ENCODE measurements around the gene SCARB1.

Gene SCARB1

GRCh38 chr12:124848621-124849380 lies 14.9 kb downstream of the SCARB1 start:
- no peak for DNase-seq
- in situ Hi-C loops (cut with MboI; ENCODE audit: low pct_unique_long_range_greater_than_20kb, low sequenced_read_pairs) = no loop called here

GRCh38 chr12:124847113-124848074 lies 16.3 kb downstream of the SCARB1 start:
- in situ Hi-C loops (cut with MboI; ENCODE audit: low pct_unique_long_range_greater_than_20kb, low sequenced_read_pairs) = no loop called here
- DNase-seq = no peak

DNA sequence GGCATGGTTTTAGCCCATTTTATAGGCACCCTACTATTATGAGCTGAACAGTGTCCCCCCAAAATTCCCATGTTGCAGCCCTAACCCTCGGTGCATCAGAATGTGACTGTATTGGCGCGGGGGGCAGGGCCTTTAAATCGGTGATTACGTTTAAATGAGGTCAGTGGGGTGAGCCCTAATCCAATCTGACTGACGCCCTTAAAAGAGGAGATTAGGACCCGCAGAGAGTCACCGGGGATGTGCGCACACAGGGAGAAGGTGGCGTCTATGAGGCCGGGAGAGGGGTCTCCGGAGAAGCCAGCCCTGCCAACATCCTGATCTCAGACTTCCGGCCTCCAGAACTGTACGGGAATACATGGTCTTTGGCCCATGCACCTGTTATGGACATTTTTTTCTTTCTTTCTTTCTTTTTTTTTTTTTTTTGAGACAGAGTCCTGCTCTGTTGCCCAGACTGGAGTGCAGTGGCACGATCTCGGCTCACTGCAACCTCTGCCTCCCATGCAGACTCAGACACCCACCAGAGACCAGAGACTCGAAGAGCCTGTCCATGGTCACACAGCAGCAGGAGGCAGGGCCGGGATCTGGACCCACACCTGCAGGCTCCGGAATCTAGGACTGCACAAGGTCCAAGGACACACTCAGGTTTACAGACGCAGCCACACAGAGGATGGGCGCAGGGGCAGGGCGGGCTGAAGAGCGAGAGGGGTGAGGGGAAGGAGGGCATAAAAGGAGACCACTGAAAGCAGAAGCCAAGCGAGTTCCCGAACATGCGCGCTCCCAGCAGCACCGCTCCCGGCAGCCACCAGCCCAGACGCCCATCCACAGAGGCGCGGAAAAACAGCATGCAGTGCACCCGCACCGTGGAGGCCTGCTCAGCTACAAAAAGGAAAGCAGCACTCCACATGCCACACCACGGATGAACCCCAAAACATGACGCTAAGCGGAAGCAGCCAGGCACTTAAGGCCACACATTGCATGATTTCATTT lies 19.0 kb downstream of the SCARB1 start:
- in situ Hi-C loops (cut with MboI; ENCODE audit: low pct_unique_long_range_greater_than_20kb, low sequenced_read_pairs) = no loop called here
- DNase-seq = no peak

GRCh38 chr12:124842800-124843510 lies 20.7 kb downstream of the SCARB1 start:
- in situ Hi-C loops (cut with MboI; ENCODE audit: low pct_unique_long_range_greater_than_20kb, low sequenced_read_pairs) = no loop called here
- DNase-seq = no peak

DNA sequence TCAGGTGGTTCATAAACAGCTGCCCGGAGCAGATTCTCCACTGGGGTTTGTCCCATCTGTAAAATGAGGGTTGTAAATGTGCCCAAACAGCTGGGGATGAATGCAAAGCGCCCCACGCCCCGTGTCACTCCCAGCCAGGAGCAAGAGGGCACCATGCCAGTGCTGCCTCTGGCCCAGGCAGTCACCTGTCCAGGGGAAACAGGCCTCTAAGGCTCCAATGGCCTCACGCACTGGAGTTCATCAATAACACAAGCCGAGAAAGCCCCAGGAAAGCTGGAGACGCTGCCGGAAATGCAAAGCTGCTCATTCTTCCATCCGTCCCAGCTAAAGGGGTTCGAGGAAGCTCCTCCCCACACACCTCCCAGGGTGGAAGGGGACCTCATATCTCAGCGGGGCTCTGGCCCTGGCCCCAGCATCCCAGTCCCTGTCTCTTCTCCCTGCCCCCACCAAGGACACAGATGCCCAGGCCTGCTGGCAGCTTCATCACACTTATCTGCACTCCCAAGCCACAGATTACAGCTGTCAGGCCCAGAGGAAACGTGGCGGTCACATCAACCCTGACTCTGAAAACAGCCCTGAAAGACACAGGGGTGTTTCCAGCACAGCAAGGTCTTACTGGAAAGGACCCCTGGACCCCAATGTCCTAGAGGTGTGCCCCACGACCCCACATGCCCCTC lies 21.5 kb downstream of the SCARB1 start:
- in situ Hi-C loops (cut with MboI; ENCODE audit: low pct_unique_long_range_greater_than_20kb, low sequenced_read_pairs) = no loop called here
- no peak for DNase-seq

- in situ Hi-C loops (cut with MboI; ENCODE audit: low pct_unique_long_range_greater_than_20kb, low sequenced_read_pairs) = no loop called here
- DNase-seq = no peak
Measured at GRCh38 chr12:124841558-124841945, 22.1 kb downstream of the SCARB1 start.

DNA sequence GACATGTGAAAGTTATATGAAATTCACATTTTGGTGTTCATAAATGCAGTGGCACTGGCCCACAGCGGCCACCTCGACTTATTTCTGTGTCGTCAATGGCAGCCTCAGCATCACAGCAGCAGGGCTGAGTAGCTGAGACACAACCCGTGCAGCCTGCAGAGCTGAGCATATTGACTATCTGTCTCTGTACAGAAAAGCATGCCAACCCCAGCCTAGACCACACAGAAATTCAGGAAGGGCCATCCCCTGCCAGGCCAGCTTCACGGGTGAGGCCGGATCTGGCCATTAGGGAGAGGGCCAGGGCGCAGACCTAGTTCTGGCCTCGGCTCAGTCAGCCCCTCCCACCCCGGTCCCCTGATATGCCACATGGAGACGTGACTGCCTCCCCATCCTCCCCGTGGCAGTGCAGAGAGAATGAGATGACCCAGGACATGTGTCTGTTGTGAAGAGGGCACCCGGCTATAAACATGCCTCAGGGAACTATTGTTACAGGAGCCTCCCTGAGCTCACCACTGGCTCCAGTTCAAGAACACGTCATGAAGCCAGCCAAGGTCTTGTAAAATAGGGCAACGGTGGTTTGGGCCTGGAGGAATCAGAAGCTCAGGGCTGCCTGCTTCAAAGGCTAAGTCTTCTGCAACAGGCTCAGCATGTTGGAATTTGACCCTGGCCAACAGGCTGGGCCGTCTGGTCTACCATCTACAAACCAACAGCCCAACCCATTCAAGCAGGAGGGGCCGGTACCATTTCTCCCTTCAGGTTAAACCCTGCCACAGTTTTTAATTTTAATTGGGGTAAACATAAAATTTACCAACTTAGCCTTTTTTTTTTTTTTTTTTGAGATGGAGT lies 25.5 kb downstream of the SCARB1 start:
- in situ Hi-C loops (cut with MboI; ENCODE audit: low pct_unique_long_range_greater_than_20kb, low sequenced_read_pairs) = no loop called here
- no peak for DNase-seq

- DNase-seq = no peak
- in situ Hi-C loops (cut with MboI; ENCODE audit: low pct_unique_long_range_greater_than_20kb, low sequenced_read_pairs) = no loop called here
Measured at GRCh38 chr12:124837249-124837897, 26.3 kb downstream of the SCARB1 start.

DNA sequence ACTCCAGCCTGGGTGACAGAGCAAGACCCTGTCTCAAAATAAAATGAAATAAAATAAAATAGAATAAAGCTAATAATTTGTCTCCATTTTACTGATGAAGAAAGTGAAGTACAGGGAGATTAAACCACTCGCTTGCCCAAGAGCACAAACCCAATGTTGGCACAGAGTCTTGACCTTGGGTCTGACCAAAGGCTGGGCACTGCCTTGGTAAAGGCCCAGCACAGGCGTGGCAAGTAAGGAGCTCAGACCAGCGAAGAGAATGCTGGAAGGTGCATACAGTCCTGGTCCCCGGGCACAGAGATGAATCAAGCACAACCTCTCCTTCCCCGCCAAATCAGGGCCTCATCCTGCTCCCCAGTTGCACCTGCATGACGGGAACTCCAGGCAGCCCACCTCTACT lies 26.9 kb downstream of the SCARB1 start:
- in situ Hi-C loops (cut with MboI; ENCODE audit: low pct_unique_long_range_greater_than_20kb, low sequenced_read_pairs) = no loop called here
- no peak for DNase-seq

DNA sequence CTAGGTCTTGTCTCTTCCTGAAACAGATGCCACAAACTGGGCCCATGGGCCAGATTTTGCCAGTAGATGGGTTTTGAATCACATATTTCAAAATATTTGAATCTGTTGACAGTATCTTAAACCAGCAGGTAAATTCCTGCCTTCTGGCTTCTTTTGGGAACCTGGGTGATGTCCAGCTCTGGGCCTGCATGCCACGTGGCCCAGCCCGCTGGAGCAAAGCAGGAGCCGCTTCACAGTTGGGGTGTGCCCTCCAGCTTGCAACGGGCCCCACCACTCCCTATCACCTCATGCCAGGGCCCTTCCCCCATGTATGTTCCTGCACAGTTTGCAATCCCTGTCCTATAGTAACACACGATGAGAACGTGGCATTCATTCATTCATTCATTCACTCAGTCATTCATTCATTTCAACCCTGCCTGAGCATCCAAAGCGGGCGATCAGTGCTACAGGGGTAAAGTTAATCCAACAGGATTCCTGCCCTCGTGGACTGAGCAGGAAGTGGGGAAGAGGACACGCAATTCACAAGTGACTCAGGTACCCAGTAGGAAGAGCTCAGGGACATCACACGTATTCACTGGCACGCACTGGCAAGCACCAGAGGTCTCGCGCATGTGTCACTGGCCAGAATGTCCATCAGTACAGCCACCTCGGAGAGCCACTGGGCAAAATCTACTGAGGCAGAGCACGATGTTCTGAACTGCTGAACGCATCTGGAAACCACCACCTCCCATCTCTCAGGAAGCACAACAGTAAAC lies 27.8 kb downstream of the SCARB1 start:
- DNase-seq = no peak
- in situ Hi-C loops (cut with MboI; ENCODE audit: low pct_unique_long_range_greater_than_20kb, low sequenced_read_pairs) = no loop called here

DNA sequence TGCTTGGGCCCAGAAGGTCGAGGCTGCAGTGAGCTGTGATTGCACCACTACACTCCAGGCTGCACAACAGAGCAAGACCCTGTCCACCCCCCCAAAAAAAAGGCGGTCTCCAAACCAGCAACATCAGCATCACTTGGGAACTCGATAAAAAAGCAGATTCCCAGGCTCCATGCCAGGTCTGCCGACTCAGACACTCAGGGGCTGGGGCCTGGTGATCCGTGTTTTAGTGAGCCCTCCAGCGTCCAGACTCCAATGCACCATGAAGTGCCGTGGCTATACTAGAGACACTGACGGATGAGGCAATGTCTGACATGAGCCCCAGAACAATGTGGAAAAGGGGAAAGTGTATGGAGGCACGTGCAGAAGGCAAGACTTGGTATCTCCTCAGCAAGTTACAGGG lies 28.8 kb downstream of the SCARB1 start:
- in situ Hi-C loops (cut with MboI; ENCODE audit: low pct_unique_long_range_greater_than_20kb, low sequenced_read_pairs) = no loop called here
- DNase-seq = no peak

DNA sequence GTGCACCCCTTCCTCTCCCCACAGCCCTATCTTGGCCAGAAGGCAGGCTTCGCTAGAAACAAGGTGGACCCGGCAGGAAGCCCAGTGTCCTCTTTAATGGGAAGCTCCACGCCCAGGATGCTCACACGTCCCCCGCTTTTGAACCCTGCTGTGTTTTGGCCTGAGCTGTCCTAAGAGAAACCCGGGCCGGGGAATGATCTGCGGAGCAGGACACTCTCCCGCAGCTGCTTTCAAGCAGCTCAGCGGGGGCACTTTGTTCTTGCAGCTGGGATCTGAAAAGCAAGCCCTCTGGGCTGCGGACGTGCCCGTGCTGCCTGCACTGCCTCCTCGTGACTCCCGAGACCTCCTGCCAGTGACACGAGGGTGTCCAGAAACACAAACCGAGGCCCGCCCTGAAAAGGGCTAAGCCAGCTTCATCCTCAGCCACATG lies 30.0 kb downstream of the SCARB1 start:
- in situ Hi-C loops (cut with MboI; ENCODE audit: low pct_unique_long_range_greater_than_20kb, low sequenced_read_pairs) = no loop called here

DNA sequence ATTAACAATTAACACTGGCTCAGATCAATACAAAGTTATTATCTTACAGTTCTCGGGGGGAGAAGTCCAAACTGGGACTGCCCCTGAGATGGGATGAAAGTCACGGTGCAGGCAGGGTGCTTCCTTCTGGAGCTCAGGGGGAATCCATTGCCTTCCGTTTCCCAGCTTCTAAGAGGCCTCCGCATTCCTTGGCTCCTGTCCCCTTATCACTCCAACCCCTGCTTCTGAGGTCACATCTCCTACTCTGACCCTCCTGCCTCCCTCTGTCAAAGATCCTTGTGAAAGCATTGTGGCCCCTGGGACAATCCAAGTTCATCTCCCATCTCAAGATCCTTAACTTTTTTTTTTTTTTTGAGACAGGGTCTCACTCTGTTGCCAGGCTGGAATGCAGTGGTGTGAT lies 30.8 kb downstream of the SCARB1 start:
- in situ Hi-C loops (cut with MboI; ENCODE audit: low pct_unique_long_range_greater_than_20kb, low sequenced_read_pairs) = no loop called here

More for the DNA sequence above, 30.0 kb downstream of the SCARB1 start:
- no peak for DNase-seq

DNA sequence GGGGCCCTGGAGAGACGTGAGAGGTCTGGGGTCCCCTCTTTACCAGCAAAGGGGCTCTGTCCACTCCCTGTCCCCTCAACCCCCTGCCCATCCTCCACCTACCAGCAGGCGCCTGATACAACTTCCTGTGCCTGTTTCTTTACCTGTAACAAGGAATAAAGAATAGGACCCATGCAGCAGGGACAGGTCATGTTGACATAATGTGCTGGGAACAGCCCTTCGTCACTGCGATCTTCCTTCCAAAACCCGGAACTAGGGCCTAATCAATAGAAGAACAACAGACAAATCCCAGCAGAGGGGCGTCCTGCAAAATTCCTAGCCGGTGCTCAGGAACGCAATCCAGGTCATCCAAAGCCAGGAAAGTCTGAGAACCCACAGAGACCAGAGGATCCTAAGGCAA lies 32.1 kb downstream of the SCARB1 start:
- no peak for DNase-seq
- in situ Hi-C loops (cut with MboI; ENCODE audit: low pct_unique_long_range_greater_than_20kb, low sequenced_read_pairs) = no loop called here

More for the DNA sequence above, 30.8 kb downstream of the SCARB1 start:
- no peak for DNase-seq

DNA sequence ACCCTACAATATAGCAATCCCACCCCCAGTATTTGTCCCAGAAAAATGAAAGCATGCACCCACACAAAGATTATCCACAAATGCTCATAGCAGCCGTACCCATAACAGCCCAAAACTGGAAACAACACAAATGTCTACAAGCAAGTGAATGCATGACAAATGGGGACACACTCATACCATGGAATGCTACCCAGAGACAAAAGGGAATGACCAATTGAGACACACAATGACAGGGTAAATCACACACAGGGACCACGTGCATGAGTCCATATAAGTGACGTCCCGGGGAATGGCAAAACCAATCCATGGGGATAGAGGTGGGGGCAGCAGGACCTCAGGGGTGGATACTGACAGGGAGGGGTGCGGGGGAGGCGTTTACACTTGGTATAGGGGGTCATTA lies 33.4 kb downstream of the SCARB1 start:
- no peak for DNase-seq
- in situ Hi-C loops (cut with MboI; ENCODE audit: low pct_unique_long_range_greater_than_20kb, low sequenced_read_pairs) = no loop called here

DNA sequence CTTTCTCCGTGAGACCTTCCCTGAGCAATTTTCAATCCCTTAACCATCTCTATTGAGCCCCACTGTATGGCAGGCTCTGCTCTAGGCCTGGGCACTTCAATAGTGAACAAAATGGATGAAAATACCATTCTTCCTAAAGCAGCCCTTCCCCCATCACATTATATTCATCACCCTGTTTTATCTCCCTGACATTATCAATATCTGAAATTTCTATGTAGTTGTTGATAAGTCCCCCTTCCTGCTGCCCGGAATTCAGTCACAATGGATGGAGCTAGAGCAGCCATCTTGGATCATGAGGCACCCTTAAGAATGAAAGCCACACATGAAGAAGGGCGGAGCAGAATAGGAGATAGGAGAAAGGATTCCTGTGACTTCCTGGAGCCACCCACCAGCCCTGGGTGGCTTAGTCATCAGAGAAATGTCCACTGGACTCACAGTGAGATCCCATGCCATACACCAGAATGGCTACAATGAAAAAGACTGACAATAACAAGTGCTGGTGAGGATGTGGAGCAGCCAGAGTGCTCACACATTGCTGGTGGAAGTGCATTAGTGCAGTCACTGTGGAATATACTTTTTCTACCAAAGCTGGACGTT lies 33.9 kb downstream of the SCARB1 start:
- DNase-seq = no peak
- in situ Hi-C loops (cut with MboI; ENCODE audit: low pct_unique_long_range_greater_than_20kb, low sequenced_read_pairs) = no loop called here
